HG03442 (cell line): ENCODE results near the gene MCC.

Source experiments
- ATAC-seq: cut with Tn5 transposase; IDR thresholded peaks from one replicate; pipeline ENCODE4 v1.9.1; 2021; ENCODE audit warnings: mild to moderate bottlenecking, moderate library complexity; ENCODE audit not compliant: unreplicated experiment

The MCC gene

DNA sequence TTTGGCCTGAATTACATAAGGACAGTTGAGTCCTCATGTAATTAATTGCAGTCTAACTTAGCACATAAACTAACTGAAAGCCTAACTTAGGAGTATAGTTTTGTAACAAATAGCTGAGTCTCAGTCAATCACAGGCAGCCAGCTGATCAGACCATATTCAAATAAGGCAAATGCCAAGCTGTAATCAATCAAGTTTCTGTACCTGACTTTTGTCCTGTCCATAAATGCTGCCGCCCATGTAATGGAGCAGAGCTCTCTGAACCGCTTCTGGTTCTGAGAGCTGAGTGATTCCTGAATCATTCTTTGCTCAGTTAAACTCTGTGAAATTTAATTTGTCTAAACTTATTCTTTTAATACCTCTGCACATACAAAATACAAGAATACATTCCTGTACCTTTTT, 158.3 kb downstream of the MCC start:
- no peak for ATAC-seq

DNA sequence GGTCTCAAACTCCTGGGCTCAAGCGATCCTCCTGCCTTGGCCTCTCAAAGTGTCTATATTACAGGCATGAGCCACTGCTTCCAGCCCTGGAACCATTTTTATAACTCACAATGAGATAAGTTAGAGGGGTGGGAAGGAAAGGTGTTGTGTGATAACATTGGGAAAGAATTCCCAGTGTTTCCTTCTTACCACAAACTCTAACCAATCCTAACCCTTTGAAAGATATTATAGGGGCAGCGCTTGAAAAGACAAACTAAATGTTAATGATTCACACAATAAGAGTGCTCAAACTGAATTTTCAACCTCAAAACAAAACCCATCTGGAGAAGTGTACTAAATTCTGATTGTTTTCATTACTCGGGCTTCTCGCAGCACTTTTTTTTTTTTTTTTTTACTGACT, 163.2 kb downstream of the MCC start:
- ATAC-seq = no peak

- ATAC-seq = no peak
These were observed 167.0 kb downstream of the MCC start for GRCh38 chr5:113321276-113321675.

GRCh38 chr5:113320273-113320780, 167.9 kb downstream of the MCC start:
- no peak for ATAC-seq

DNA sequence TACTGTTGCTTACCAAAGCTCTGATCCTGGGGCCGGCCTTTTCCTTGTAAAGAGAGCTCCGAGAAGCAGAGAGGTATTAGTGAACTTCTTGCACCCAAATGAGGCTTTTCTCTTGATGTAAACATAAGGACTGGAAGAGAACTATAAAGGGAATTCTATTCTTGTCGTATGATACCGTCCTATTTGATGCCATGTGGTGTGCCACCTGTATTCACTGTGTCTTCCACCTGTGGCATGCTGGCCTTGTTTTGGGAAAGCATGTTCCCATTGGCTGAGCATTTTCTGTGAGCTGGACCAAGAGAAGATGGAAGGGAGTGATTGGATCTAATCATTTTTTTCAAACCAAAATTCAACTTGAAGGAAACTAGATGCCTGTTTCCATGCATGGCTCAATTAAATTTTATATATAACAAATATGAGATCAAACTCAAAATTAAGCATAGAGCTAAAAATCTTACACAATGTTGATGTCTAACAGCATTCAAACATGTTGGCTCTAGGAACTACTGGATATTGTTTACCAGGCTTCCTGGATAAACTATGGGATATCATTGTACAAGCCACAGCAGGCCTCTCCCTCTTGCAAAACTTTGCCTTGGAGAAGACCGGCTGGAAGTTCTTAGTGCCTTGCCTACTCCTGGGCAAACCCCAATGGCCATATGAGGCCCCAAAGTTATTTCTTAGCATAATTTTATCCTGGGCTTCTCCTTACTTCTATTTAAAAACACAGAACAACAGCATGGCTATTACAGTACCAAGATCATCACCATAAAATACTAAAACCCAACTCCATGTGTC, 168.8 kb downstream of the MCC start:
- ATAC-seq = no peak

DNA sequence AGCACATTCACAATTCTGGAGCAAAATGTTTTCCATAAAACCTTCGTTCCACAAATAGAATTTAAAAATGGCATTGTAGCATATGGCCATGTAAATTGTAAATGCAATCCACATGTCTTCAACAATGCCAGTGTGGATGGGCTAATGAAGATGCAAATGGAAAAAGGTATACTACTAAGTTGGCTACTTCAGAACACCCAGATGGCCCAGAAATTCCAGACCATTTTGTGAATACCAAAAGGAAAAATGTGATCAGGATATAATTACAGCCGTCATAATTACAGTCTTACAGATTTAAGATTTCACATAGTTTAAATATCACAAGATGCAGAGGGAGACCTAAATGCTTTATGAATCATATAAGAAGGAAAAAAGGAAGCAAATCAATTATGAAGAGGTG, 170.6 kb downstream of the MCC start:
- no peak for ATAC-seq

DNA sequence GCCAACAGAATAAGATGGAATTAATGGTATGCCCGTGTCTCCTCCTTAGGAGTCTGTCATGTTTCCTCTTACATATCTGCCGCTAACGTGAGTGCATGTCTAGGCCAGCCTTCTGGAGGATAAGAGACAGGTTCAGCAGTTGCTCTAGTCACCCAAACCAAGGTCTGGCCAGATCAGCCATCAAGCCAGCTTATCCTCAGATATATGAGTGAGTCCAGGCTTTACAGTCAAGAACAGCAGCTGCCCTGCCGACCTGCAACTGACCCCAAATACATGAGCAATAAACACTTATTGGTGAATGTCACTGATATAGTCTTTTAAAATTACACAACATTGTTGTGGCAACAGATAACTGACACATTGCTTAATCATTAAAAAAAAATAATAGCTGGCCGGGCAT, 177.0 kb downstream of the MCC start:
- no peak for ATAC-seq

DNA sequence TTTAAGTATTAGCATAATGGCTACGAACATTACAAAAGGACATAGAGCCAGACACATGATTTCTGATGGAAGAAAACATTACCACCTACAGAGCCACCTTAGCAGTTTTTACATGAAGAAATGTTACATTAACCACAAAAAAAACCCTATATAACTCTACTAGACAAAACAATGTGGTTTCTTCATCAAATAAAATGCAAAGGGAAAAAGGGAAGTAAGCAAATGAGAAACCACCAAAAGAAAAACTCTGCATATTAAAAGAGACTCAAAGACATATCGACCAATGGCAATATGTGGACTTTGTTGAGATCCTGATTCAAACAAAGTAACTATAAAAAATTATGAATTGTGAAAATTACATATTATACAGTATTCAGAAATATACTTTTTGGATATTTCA, 186.1 kb downstream of the MCC start:
- ATAC-seq = no peak

DNA sequence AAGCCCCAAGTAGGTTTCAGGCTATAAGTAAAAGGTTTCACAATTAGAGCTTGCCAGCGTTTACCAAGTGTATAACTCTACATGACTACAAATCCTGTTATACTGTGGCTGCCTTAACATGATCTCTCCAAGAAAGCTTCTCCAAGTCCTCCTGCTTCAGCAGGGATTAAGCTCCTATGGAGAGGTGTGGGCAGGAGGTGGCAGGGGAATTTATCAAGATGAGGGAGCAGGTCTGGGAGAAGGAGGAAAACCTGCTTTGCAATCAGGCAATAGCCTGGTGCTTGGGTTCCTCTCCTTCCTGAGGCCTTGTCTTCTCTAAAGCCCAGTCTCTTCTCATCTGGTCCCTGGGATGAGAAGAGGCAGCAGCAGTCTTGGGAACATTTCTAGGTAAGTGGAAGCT, 188.7 kb downstream of the MCC start:
- ATAC-seq = no peak

GRCh38 chr5:113296676-113297075, 191.6 kb downstream of the MCC start:
- ATAC-seq = no peak

DNA sequence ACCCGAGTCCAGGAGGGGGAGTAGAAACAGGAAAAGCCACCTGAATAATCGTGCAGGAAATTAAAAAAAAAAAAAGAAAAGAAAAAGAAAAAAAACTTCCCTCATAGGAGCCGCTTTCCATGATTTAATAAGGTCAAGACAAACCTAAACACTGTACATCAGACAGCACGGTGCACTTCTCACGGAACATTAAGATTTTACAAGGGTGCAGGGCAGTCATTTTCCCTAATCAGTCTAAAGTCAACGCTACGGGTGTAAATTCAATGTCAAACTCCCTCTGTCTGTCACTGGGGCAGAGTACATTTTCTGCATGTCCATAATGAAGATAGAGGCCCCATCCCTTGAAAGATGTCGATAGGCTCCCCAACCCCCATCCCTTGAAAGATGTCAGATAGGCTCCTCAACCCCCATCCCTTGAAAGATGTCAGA, 193.1 kb downstream of the MCC start:
- ATAC-seq = no peak

- ATAC-seq = peak; percentile 95
These were observed 193.7 kb downstream of the MCC start for GRCh38 chr5:113294311-113295110.

- peak; percentile 18 for ATAC-seq
These were observed 194.3 kb downstream of the MCC start for GRCh38 chr5:113293975-113294310.

- no peak for ATAC-seq
These were observed 194.9 kb downstream of the MCC start for GRCh38 chr5:113293068-113293974.

DNA sequence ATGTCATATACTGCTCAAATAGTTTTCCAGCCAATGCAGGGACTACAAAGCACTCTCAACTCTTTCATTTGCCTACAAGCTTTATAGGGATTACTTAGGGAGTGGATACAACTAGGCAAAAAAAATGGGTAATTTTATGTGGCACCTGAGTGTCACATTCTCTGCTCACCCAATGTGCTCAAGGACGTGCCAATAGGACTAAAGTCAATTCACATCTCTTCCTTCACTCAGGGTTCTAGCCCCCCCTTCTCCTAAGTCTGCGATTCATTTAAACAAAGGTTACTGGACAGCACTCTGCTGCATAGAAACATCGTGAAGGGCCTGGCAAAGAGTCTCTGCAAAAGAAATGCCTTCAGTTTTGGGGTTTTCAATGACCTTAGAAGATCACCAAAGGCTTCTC, 195.8 kb downstream of the MCC start:
- ATAC-seq = no peak

GRCh38 chr5:113283558-113283957, 204.7 kb downstream of the MCC start:
- no peak for ATAC-seq

GRCh38 chr5:113282472-113282871, 205.8 kb downstream of the MCC start:
- no peak for ATAC-seq

GRCh38 chr5:113281194-113281593, 207.1 kb downstream of the MCC start:
- ATAC-seq = no peak

DNA sequence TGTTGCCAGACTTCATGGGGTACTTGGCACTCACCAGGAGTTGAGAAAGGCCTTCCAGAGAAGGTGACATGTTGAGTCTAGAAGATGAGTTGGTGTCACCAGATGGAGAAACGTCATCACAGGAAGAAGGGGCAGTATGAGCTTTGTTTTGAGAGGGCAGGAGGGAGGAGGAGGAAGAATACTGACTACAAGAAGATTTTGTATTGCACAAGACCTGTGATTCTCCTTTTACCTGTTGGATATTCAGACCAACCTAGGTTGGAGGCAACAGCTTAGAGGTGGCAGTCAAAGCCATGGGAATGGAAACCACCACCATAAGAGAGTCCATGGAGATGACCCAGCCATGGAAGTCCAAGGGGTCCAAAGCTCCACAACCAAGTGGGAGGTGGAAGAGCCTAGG, 207.7 kb downstream of the MCC start:
- no peak for ATAC-seq

GRCh38 chr5:113278976-113279375, 209.3 kb downstream of the MCC start:
- no peak for ATAC-seq

DNA sequence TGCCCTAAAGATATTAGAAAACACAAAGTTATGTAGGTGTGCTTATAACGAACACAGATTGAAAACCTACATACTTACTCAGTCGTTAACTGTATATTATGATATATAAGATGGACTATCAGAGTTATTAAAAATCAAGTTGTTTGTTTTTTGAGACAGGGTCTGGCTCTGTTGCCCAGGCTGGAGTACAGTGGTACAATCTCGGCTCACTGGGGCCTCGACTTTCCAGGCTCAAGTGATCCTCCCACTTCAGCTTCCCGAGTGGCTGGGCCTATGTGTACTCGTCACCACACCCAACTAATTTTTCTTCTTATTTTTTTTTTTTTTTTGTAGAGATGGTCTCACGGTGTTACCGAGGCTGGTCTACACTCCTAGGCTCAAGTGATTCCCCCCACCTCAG, 211.8 kb downstream of the MCC start:
- no peak for ATAC-seq
